HG03108 (cell line): ENCODE measurements around the gene CFAP57.

Source experiments
- ATAC-seq: cut with Tn5 transposase; IDR thresholded peaks from one replicate; pipeline ENCODE4 v1.9.1; 2021; ENCODE audit warnings: moderate library complexity; ENCODE audit not compliant: unreplicated experiment

The CFAP57 gene

DNA sequence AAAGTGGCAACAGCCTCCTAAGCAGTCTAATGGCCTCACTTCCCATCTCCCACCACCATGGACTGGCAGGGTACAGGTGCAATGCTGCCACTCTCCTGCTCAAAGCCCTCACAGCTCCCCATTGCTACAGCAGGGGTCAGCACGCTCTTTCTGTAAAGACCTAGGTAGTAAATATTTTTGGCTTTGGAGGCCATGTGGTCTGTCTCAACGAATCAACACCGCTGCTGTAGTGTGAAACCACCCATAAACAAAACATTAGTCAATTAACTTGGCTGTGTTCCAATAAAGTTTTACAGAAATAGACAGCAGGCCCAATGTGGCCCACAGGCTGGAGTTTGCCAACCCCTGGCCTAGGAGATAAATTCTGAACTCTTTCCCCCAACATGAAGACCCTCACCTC is 53.0 kb downstream of the CFAP57 start:
- no peak for ATAC-seq

DNA sequence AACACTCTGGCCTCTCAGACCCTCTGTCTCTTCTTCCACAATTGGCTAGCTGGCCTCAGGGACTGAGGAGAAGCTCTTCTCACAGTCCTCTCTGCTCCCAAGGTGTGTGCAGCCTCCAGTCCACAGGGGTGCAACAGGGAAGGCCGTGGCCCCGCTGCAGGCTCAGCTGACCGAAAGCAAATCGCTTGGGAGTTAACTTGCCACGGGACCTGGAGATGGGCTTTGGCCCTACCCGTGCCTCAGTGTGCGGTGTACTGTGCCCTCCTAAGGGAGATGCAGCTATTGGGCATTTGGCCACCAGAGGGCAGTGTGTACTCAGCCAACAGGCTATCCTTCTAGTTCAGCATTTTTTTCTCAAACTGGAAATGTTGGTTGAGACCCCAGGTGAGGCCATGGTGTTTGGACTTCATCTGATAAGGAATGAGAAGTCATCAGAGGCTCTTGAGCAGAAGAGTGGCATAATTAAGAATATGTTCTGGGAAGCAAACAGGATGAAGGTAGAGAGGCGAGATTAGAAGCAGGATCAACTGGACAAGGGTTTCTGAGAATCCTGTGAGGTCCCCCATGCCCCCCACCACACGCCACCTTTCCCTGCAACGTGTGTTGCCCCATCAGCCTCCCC is 55.1 kb downstream of the CFAP57 start:
- ATAC-seq, result no peak

DNA sequence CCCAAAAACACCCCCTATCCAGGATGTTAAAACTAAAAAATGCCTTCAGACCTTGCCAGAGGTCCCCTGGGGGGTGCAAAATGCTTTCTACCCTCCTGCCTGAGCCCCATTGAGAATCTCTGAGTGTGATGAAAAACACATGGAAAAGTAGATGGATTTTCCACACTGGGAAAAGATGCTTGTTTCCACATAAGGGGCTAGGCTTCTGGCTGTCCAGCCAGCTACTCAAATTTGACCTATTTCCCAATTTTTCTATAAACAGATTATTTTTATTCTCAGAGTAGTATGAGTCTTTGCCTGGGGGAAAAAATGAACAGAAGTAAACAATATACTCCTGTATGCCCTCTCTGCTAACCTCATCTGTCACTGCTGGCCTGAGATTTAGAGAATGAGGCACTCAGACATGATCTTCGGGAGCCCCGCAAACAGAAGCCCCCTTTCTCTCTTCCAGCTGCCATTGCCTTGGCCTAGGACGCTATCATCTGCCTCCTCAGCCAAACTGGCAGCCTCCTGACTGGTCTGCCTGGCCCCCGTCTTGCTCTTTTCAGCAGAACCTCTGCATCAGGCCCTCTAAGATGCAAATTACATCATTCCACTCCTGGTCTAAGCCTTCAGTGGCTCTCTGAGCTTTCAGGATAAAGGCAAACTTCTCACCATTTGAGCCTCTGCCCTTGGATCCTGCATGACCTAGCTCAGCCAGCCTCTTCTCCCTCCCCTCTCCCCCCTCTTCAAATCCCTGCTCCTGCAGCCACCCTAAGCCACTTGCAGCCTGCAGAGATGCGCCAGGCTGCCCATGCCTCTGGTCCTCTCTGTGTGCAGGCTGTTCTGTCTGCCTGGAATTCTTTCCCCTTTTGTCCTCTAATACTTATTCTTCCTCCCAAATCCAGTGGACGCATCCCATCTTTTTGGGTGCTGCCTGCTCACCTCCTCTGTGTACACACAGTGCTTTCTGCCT is 58.0 kb downstream of the CFAP57 start:
- ATAC-seq, result no peak

DNA sequence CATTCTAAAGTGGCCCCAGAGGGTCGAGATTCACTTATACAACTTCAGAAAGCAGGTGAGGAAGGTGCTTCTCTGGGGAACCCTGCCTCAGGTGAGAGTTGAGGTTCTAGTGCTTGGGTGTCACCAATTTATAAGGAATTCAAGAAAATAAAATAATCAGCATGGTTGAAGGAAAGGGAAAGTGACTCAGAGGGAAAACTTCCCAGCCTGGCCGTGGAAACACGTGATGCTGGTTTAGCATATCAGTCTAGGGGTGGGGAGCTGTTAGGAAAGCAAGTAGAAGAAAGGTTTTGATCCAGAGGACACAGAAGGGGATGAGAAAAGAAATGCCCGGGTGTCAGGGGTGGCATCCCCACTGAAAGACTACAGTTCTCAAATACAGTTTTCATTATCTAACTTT is 59.9 kb downstream of the CFAP57 start:
- no peak for ATAC-seq

DNA sequence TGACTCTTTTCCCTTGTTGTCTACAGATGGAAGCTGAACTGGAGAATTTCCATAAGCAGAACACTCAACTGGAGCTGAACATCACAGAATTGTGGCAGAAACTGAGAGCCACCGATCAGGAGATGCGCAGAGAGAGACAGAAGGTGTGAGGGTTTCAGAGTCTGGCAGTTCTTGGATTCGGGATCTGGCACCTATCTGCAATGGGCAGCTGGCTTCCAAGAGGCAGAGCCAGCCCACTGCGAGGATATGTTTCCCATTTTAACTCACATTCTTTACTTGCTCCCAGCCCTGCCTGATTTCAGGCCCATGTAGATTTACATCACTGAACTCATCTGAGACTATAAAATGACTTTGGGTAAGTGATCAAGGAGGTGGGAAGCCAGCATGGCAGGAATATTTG is 60.4 kb downstream of the CFAP57 start:
- no peak for ATAC-seq

DNA sequence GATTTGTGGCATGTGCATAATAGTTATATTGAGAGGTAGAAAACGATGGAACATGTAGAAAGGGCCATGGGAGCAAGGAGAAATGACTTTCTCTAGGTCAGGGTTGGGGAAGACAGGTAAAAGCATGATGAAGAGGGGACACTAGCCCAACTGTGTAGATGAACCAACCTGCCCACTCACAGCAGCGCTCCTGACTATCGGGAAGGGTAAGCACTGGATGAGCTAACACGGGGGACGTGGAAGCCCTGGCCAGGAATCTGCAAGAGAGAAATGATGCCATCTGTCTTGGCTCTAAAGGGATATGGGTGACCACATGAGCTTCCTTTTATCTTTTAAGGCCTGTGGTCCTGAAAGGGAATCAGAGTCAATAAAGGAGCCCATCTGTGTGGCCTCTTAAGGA is 61.5 kb downstream of the CFAP57 start:
- no peak for ATAC-seq

DNA sequence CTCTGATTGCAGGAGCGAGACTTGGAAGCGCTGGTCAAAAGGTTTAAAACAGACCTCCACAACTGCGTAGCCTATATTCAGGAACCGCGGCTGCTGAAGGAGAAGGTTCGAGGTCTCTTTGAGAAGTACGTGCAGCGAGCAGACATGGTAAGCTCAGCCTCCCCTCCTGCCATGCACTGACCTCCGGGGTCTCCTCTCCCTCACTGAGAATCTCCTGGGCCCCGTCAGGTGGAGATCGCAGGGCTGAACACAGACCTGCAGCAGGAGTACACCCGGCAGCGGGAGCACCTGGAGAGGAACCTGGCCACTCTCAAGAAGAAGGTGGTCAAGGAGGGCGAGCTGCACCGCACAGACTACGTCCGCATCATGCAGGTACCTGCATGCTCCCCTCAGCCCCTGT is 62.1 kb downstream of the CFAP57 start:
- no peak for ATAC-seq

DNA sequence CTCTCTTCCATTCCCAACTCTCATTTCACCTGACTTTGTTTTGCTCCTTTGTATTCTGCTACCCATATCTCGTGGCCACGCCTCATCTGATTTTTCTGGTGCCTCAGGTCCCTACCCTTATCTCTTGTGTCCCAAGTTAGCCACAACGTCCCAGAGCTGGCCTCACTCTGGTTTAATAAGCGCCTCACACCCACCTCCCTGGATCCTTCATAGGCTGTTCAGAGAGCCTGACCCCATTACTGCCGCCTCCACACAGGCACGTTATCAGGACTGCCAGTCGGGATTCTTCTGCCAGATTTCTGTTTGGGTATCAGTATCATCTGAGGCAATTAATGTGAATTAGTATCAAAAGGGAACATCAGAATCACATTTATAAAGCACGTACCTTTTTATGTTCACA is 62.9 kb downstream of the CFAP57 start:
- no peak for ATAC-seq

DNA sequence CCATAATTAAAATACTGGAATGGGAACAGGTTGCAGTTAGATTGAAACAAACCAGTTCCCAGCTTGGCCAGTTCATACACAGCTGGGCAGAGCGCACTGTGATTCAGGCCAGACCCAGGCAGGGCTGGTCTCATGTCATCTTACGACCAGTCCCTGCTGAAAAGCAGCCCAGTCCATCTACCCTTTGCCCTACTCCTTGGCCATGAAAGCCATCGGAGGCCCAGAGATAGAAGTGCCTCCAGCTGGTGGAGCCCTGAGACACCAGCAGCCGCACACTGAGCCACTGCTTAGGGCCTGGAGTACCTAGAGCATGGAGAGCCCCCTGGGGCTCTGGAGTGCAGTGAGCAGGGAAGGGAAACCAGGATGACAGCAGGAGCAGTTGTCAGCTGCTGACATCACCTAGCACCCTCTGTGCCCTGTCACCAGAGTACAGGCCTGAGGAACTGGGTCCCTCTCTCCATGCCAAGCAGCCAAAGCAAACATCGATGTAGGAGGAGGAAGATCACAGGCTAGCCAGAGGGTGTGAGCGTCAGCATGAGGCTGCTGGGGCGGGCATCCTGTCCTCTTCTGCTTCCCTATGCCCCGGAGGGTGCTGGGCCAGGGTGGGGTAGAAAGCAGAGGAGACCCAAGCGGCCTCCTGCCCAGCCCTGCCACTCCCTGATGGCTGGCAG is 63.5 kb downstream of the CFAP57 start:
- ATAC-seq, result no peak

DNA sequence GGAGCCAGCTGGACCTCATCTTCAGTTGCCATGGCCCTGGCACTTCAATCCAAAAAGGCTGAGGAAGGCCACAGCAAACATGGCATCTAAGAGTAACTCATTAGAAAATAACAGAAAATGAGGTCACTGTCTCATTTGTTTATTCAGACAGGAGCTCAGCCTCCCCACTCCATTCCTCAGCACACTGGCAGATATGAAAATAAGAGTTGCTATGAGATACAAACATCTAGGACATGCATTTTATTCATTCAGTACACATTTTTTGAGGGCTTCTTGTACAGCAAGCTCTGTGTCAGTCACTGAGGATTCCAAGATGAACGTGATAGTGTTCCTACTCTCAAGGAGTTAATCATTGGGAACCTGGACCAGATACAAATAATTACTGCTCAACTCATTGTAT is 65.0 kb downstream of the CFAP57 start:
- no peak for ATAC-seq

DNA sequence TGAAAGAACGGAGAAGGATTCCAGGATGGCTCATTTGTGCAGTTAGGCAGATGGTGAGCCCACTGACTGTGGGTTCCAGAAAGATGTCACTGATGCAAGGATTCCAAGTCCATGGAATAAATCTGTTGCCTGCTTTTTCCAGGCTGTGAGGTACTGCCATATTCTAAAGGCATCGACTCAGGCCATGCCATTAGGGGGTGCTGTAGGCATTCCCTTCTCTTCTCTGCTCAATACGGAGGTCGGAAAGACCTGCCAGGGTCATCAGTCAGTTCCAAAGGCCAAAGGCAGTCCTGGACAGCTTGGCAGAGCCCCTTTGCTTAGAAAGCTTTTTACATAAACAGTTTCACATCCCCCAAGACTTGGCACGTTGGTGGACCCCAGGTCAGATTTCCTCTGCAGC is 66.0 kb downstream of the CFAP57 start:
- ATAC-seq, result no peak

DNA sequence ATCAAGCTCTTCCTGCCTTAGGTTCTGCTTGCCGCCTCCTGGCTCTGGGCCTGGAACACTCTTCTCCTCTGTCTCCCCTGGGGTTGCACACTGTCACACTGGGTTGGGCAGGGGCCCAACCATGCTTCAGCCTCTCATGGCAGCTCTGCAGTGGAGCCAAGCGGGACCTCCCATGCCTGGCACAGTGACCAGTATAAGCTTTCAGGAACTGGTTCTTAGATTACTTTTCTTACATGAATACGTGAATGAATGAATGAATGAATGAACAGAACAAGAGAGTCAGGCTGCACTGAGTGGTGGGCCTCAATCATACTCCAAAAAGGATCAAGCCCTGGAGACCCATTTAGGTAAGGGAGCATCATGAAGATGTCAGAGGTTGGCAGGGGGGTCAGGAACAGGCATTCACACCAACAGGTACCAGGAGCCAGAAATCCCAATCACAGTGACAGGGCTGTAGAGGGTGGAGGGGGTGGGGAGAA is 66.9 kb downstream of the CFAP57 start:
- no peak for ATAC-seq

DNA sequence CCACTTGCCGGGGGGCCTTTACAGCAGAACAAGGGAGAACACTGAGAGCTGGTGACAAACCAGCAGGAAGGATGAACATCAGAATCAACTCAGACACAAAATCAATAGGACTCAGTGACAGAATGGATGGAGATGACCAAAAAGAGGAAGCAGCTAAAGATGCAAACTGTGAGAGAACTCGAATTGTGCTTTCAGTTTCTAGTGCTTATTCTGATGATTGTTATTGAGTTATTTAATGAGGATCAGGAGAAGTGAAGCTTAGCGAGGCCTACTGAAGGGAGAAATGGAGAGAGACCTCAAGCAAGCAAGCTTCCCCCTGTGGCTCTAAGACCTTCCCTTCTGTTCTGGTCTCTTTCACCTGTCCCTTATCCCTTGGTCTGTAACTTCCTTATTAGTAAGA is 67.4 kb downstream of the CFAP57 start:
- ATAC-seq, result peak; percentile 80

DNA sequence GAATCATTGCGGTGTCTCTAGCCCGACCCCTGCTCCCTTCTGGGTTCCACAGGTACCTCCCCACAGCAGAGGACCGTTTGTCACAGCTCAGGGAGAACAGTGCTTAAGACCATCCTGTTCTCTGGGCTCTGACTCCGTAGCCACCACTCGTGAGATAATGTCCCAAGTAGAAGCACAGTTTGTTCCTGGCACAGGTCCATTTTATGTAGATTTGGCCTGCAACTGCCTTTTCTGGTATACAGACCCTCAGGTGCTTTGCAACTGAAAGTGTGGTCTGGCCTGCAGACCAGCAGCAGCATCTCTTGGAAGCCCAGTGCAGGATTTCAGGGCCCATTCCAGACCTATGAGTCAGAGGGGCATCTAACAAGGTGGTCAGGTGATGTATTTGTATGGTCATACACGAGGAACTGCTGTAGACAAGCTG is 69.3 kb downstream of the CFAP57 start:
- ATAC-seq, result no peak

DNA sequence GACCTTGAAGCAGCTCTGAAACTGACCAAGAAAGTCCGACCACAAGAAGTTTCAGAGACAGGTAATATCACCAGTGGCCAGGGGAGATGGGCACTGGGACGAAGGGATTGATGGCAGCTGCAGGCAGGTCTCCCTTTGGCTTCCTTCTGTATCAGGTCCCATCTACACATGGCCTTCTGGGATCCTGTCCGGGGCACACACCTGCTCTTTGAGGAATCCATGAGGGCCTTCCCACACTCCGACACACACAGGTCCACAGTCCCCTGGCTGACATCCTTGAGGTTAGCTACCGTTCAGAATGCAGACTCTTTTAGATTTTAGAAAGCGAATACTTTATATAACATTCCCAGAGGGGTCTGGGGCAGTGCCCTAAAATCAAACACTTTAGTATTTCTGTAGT is 71.2 kb downstream of the CFAP57 start:
- ATAC-seq, result no peak

DNA sequence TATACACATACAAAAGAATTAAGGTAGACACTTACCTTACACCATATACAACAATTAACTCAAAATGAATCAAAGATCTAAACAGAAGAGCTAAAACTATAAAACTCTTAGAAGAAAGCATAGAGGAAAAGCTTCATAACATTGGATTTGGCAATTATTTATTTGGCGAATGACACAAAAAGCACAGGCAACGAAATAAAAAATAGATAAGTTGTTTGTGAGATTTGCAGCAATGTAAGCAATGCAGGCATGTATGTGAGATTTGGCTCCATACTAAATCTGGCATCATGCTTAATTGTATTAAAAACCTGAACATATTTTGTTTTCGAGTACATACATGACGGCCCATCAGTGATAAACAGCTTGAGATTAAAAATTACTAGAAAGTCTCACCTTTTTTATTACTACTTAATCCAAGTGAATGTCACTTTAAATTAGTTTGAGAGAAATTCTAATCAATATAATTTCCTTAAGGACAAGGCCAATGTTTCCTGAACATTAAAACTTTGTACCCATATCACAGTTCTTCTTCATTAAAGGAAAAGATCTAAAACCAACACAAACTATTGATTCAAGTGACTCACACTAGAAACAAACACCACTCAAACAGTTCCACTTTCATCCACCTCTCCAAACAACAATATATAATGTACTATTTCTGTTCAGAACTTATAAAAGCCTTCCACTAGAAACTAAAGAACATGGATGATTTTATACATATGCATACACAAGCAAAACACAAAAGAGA is 74.5 kb downstream of the CFAP57 start:
- no peak for ATAC-seq

DNA sequence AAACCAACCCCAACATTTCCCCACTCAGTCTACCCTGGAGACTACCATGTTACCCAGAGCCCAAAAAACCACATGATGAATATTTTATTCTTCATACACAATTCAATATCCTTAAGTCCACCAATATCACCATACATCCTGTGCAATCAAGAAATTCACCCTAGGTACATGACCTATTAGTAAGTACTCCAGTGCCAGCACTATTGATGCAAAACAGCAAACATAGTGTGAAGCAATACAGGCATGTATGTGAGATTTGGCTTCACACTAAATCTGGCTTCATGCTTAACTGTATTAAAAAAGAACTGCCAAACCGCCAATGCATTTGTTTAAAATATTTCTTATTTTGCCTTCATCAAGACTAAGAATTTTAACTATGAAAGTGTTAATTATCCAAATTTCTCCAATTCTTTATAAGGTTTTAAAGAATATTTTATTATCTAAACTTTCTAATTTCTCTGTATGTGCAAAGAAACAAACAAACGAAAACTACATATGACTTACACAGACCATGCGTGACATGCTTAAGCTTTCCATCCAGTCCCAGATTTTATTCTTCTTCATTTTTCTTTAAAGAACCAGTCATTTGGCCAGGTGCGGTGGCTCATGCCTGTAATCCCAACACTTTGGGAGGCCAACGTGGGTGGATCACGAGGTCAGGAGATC is 75.3 kb downstream of the CFAP57 start:
- ATAC-seq, result no peak

DNA sequence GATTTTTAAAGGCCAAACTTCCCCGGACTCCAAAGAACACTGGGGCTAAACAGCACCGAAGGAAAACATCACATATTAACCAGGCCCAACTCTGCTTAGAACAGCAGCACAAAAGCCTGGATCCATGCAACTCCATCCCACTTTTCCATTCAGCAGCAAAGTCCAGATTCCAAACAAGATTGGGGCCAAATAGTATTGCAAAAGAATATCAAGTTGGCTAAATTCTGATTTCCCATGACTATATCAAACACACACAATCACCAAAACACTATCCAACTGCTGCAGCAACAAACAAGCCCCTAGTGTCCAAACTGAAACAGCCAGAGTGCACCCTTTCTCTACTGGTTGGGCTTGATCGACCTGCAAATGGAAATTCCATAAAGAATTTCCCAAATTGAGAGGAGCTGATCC is 78.2 kb downstream of the CFAP57 start:
- ATAC-seq, result no peak

DNA sequence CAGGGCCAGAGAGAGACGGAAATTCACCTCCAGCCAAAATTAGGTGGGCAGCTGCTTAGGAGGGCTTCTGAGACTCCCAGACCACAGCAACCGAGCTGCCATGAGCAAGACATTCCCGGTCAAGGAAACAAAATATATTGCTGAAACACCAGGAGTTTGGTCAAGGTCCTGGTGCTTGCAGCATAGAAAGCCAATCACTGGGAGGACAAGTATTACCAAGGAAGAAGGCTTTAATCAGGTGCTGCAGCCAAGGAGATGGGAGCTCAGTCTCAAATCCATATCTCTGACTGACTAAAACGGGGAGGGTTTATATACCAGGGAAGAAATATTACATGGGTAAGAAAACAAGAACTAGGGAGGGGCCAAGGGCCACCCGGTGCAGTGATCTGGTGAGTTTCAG is 78.9 kb downstream of the CFAP57 start:
- ATAC-seq, result no peak

DNA sequence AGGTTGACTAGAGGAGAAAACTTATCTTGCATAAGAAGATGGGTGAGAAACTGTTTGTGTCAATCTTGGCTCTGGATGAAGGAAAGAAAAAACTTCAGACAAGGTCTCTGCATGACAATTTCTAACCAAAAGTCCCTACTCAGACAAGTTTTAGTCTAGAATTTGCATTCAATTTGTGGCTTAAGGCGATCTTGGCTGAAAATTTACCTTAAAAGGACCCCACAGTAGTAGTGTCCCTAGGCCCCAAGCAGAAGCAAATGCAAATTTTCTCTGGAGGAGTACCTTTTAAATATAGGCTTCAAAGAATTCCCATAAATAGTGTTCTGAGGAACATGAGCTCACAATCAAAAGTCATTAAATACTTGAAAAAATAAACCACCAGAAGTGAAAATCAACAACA is 80.1 kb downstream of the CFAP57 start:
- ATAC-seq, result no peak

DNA sequence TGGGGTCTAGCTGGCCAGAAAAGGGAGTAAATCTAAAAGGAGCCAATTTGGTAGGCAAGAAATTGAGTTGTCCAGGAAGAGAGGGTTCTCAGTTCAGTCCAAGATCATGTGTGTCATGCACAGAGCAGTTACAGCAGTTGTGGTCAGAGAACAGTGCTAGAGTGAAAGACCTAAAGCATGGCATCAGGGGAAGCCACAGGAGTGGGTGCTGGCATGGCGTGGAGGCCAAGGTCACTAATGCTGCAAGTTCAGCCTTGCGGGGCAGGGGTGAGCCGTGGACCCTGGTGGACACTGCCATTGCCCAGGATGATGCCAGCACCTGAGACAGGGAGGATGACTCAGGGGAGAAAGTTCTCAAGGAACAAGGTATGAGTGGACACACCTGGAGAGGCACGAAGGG is 81.0 kb downstream of the CFAP57 start:
- no peak for ATAC-seq
